IMR-90 (cell line): ENCODE data around the gene PAX8. TPM values are rescaled to one million over a fixed set of nuclear protein-coding genes. Genes with fewer than 3 reads are reported as not detected.

ENCODE experiments used
- ATAC-seq: fragments of 200-7000 bp; cut with Tn5 transposase; 2 replicates; pipeline ENCODE4 v1.9.1; 2020; ENCODE audit warnings: low read depth, mild to moderate bottlenecking, moderate library complexity
- BruUV-seq: library from RNA; stranded (reverse); fragments of 400-500 nt; replicated peaks from 2 replicates; lab custom pipeline; 2021; lab: Mats Ljungman, UMichigan
- CTCF ChIA-PET: fragments of 300-600 bp; formaldehyde crosslinking; extraction: SDS; loops from one replicate; lab custom pipeline; 2021; ENCODE audit warnings: antibody characterized with exemption; lab: Yijun Ruan, JAX
- POLR2A ChIA-PET: fragments of 300-600 bp; sonication (Branson Sonifier 250); formaldehyde crosslinking; loops from one replicate; lab custom pipeline; 2022; ENCODE audit warnings: antibody characterized with exemption; ENCODE audit not compliant: unreplicated experiment; lab: Charles Lee
- DNase-seq: peaks from one replicate; pipeline ENCODE4 v3.0.0; 2013
- H2AFZ ChIP-seq: replicated peaks from 2 replicates; pipeline ENCODE3; 2013; ENCODE audit warnings: low read length, mild to moderate bottlenecking; ENCODE audit not compliant: poor library complexity
- H2AK5ac ChIP-seq: 2 replicates; pipeline ENCODE4 v1.6.1; 2013; ENCODE audit warnings: low read depth, low read length, inconsistent platforms
- H2AK9ac ChIP-seq: replicated peaks from 2 replicates; pipeline ENCODE3; 2013; ENCODE audit warnings: mild to moderate bottlenecking, low read depth, low read length, moderate library complexity; ENCODE audit not compliant: poor library complexity
- H2BK120ac ChIP-seq: 2 replicates; pipeline ENCODE4 v1.6.1; 2013; ENCODE audit warnings: low read depth, low read length, inconsistent platforms
- H2BK15ac ChIP-seq: 3 replicates; pipeline ENCODE4 v1.6.1; 2013; ENCODE audit warnings: low read depth, low read length, inconsistent platforms
- H2BK20ac ChIP-seq: 2 replicates; pipeline ENCODE4 v1.6.1; 2013; ENCODE audit warnings: low read depth, mild to moderate bottlenecking, inconsistent platforms, low read length, moderate library complexity
- H2BK5ac ChIP-seq: 2 replicates; pipeline ENCODE4 v1.6.1; 2013; ENCODE audit warnings: mild to moderate bottlenecking, low read depth, low read length, inconsistent platforms; ENCODE audit not compliant: poor library complexity, severe bottlenecking
- H3K14ac ChIP-seq: replicated peaks from 2 replicates; pipeline ENCODE4 v1.6.1; 2013; ENCODE audit warnings: low read depth, low read length, inconsistent platforms
- H3K18ac ChIP-seq: 2 replicates; pipeline ENCODE4 v1.6.1; 2013; ENCODE audit warnings: low read depth, low read length, control low read depth
- H3K23ac ChIP-seq: 2 replicates; pipeline ENCODE4 v1.6.1; 2013; ENCODE audit warnings: low read depth, low read length, inconsistent platforms
- H3K27ac ChIP-seq: 2 replicates; pipeline ENCODE4 v1.5.1; 2013; ENCODE audit warnings: mild to moderate bottlenecking, control low read depth, low read length; ENCODE audit not compliant: insufficient read depth
- H3K27me3 ChIP-seq: 2 replicates; pipeline ENCODE4 v1.6.1; 2013; ENCODE audit warnings: low read length; ENCODE audit not compliant: control insufficient read depth, insufficient read depth
- H3K36me3 ChIP-seq: 2 replicates; pipeline ENCODE4 v1.6.1; 2013; ENCODE audit warnings: low read length, mixed read lengths; ENCODE audit not compliant: control insufficient read depth, insufficient read depth
- H3K4ac ChIP-seq: 2 replicates; pipeline ENCODE4 v1.6.1; 2013; ENCODE audit warnings: low read depth, low read length, inconsistent platforms
- H3K4me1 ChIP-seq: 2 replicates; pipeline ENCODE4 v1.6.1; 2013; ENCODE audit warnings: low read length, mixed read lengths; ENCODE audit not compliant: control insufficient read depth, insufficient read depth
- H3K4me2 ChIP-seq: 2 replicates; pipeline ENCODE4 v1.6.1; 2013; ENCODE audit warnings: low read depth, mild to moderate bottlenecking, control low read depth, low read length, moderate library complexity
- H3K4me3 ChIP-seq: 2 replicates; pipeline ENCODE4 v1.5.1; 2013; ENCODE audit warnings: low read depth, mild to moderate bottlenecking, control low read depth, low read length, moderate library complexity; ENCODE audit not compliant: insufficient read depth
- H3K56ac ChIP-seq: 2 replicates; pipeline ENCODE4 v1.6.1; 2013; ENCODE audit warnings: low read length, inconsistent platforms; ENCODE audit not compliant: insufficient read depth; ENCODE audit errors: extremely low read depth
- H3K79me1 ChIP-seq, 2 experiments: 2 replicates each; pipeline ENCODE4 v1.6.1; 2013; ENCODE audit warnings: low read length in 2 of 2, inconsistent platforms in 1 of 2, low read depth in 1 of 2
- H3K9ac ChIP-seq: 2 replicates; pipeline ENCODE4 v1.6.1; 2013; ENCODE audit warnings: low read depth, low read length, control low read depth
- H3K9me1 ChIP-seq: 2 replicates; pipeline ENCODE4 v1.6.1; 2013; ENCODE audit warnings: low read length, inconsistent platforms; ENCODE audit not compliant: insufficient read depth
- H3K9me3 ChIP-seq: 2 replicates; pipeline ENCODE4 v1.6.1; 2013; ENCODE audit warnings: low read length; ENCODE audit not compliant: control insufficient read depth, insufficient read depth
- H4K20me1 ChIP-seq: 2 replicates; pipeline ENCODE4 v1.6.1; 2013; ENCODE audit warnings: low read length, inconsistent platforms; ENCODE audit not compliant: insufficient read depth
- H4K5ac ChIP-seq: 2 replicates; pipeline ENCODE4 v1.6.1; 2013; ENCODE audit warnings: mild to moderate bottlenecking, low read depth, low read length, control low read depth
- H4K8ac ChIP-seq, 2 experiments: 2 replicates each; pipeline ENCODE4 v1.6.1; 2013; ENCODE audit warnings: low read depth in 2 of 2, low read length in 2 of 2, control low read depth in 1 of 2, inconsistent platforms in 1 of 2
- H4K91ac ChIP-seq: 2 replicates; pipeline ENCODE4 v1.6.1; 2013; ENCODE audit warnings: low read depth, low read length, inconsistent platforms; ENCODE audit not compliant: insufficient read depth
- BHLHE40 ChIP-seq: fragments of 150-350 bp; IDR thresholded peaks from 2 replicates; pipeline ENCODE4 v1.6.1; 2016; ENCODE audit warnings: mild to moderate bottlenecking, low read depth, low read length
- CEBPB ChIP-seq: IDR thresholded peaks from 2 replicates; pipeline ENCODE4 v1.6.1; 2012; ENCODE audit warnings: low read depth, low read length, improper control_type of control experiment
- CHD1 ChIP-seq: IDR thresholded peaks from 2 replicates; pipeline ENCODE4 v1.6.1; 2012; ENCODE audit warnings: low read depth, low read length, improper control_type of control experiment
- FOS ChIP-seq: fragments of 150-350 bp; IDR thresholded peaks from 2 replicates; pipeline ENCODE4 v1.6.1; 2016; ENCODE audit warnings: low read depth, low read length
- MAFK ChIP-seq: IDR thresholded peaks from 2 replicates; pipeline ENCODE4 v1.6.1; 2012; ENCODE audit warnings: low read depth, low read length, improper control_type of control experiment
- MAZ ChIP-seq: IDR thresholded peaks from 2 replicates; pipeline ENCODE4 v1.6.1; 2012; ENCODE audit warnings: low read depth, mild to moderate bottlenecking, low read length, improper control_type of control experiment, moderate library complexity, borderline replicate concordance
- MXI1 ChIP-seq: IDR thresholded peaks from 2 replicates; pipeline ENCODE4 v1.6.1; 2012; ENCODE audit warnings: low read depth, mild to moderate bottlenecking, low read length, moderate library complexity, borderline replicate concordance
- NFE2L2 ChIP-seq: fragments of 150-350 bp; IDR thresholded peaks from 2 replicates; pipeline ENCODE4 v1.6.1; 2016; ENCODE audit warnings: low read depth, mild to moderate bottlenecking, low read length
- POLR2A ChIP-seq: IDR thresholded peaks from 2 replicates; pipeline ENCODE4 v1.6.1; 2012; ENCODE audit warnings: mild to moderate bottlenecking, low read depth, low read length
- RAD21 ChIP-seq: IDR thresholded peaks from 2 replicates; pipeline ENCODE4 v1.6.1; 2012; ENCODE audit warnings: low read length, improper control_type of control experiment
- RCOR1 ChIP-seq: IDR thresholded peaks from 2 replicates; pipeline ENCODE4 v1.6.1; 2012; ENCODE audit warnings: mild to moderate bottlenecking, low read length, improper control_type of control experiment; ENCODE audit not compliant: insufficient replicate concordance
- RFX5 ChIP-seq: IDR thresholded peaks from 2 replicates; pipeline ENCODE4 v1.8.0; 2012; ENCODE audit warnings: low read depth, mild to moderate bottlenecking, low read length, moderate library complexity
- SMC3 ChIP-seq: fragments of 150-350 bp; IDR thresholded peaks from 2 replicates; pipeline ENCODE4 v1.6.1; 2016; ENCODE audit warnings: low read depth, mild to moderate bottlenecking, antibody characterized with exemption, low read length, moderate library complexity
- WGBS, 2 experiments: methylation state at CpG; one replicate each; pipeline versions ENCODE4 v1.1.5 to v1.1.7; 2013; ENCODE audit warnings: missing lambda C conversion rate in 2 of 2; ENCODE audit not compliant: insufficient read length in 1 of 2; ENCODE audit errors: extremely low coverage in 2 of 2; 5-methylcytosine and 5-hydroxymethylcytosine counted together
- dilution Hi-C: fragments of 300-500 bp; cut with HindIII; formaldehyde crosslinking; loops from one replicate; pipeline ENCODE4 v1.14.3; 2018; ENCODE audit warnings: low sequenced_read_pairs; ENCODE audit not compliant: unreplicated experiment
- in situ Hi-C: fragments of 300-500 bp; cut with MboI; formaldehyde crosslinking; loops from 3 replicates; pipeline ENCODE4 v1.14.3; 2019; ENCODE audit warnings: low sequenced_read_pairs, inconsistent platforms, mixed read lengths
- intact Hi-C: fragments of 100-400 bp; cut with micrococcal nuclease; formaldehyde crosslinking; loops from 2 replicates; pipeline ENCODE4 v1.10.0; 2022
- polyA plus RNA-seq, 3 experiments: library from polyadenylated mRNA; depleted of rRNA; stranded (reverse); fragments of >200 nt; gene quantifications; 2 replicates each; pipeline ENCODE4 v1.2.3, GENCODE V29; 2012; ENCODE audit warnings: low replicate concordance in 1 of 3
- total RNA-seq: library from RNA; depleted of rRNA; stranded (reverse); fragments of >200 nt; gene quantifications from 2 replicates; pipeline ENCODE4 v1.2.3, GENCODE V29; 2012
- TF ChIP-seq, protein P1 (sequence below): conservative IDR thresholded peaks from 2 replicates; pipeline ENCODE4 v1.5.1; 2012; ENCODE audit warnings: mild to moderate bottlenecking, low read depth, low read length, improper control_type of control experiment
- TF ChIP-seq, protein P2 (sequence below): fragments of 150-350 bp; IDR thresholded peaks from 2 replicates; pipeline ENCODE4 v1.6.1; 2016; ENCODE audit warnings: low read depth, mild to moderate bottlenecking, low read length, moderate library complexity, borderline replicate concordance
- TF ChIP-seq, protein P3 (sequence below): fragments of 150-350 bp; IDR thresholded peaks from 2 replicates; pipeline ENCODE4 v1.6.1; 2017; ENCODE audit warnings: mild to moderate bottlenecking, antibody characterized with exemption, low read length, low read depth

The PAX8 gene
- total and polyA plus RNA-seq, 2 of the 4 experiments (the other 2 are of a cell fraction): 0.18 to 1.5 TPM

DNA sequence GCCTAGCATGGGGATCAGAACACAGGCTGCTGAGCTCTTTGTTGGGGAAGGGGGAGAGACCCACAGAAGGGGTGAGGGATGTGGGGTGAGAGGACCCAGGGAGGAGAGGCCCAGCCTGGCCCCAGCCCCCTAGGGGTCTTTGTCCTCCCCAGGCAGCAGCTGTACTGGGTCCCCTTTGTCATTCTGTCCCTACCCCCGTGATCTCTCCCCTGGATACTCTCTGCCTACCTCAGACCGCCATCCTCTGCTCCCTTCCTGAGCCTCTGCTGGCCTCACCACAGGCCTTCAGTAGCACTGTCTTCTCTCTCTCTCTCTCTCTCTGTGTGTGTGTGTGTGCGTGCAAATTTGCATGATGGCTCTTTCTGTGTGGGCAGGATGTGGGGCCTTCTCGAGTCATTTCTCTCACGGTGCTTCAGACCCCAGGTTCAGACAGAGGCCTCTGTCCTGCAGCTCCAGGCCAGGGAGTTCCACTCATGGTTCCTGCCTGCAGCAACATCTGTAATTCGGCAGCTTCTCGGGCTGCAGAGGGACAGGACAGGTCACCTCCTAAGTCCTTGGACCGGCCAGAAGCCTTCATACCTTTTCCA is 103.6 kb downstream of the PAX8 start:
- POLR2A ChIA-PET: no interaction called here

More for the DNA sequence above, 103.6 kb downstream of the PAX8 start:
- Histone ChIP-seq H3K9ac (no peak overlapping the region), H3K9me3 (no peaks in the 10 kb centered on the region), H3K14ac (no peak overlapping the region), H4K8ac (no peak overlapping the region), H2AK9ac (no peak overlapping the region), H2BK15ac (no peak overlapping the region), H3K4ac (no peak overlapping the region), H2AFZ (no peak overlapping the region), H2AK5ac (no peak overlapping the region), H3K9me1 (no peaks in the 10 kb centered on the region), H3K56ac (no peak overlapping the region), H3K4me2 (no peak overlapping the region), H3K18ac (no peak overlapping the region), H3K36me3 (no peaks in the 10 kb centered on the region), H4K20me1 (no peaks in the 10 kb centered on the region), H4K5ac (no peak overlapping the region), H3K27ac (no peak overlapping the region), H3K79me1 (no peaks in the 10 kb centered on the region), H2BK120ac (no peak overlapping the region), H2BK5ac (no peak overlapping the region), H4K91ac (no peak overlapping the region), H3K4me1 (no peaks in the 10 kb centered on the region), H3K27me3 (peaks cover 23% of the 10 kb centered on the region), H3K4me3 (no peak overlapping the region), H2BK20ac (no peak overlapping the region), H3K23ac (no peak overlapping the region)
- dilution Hi-C loops: no loop called here
- no TSS peak for BruUV-seq
- intact Hi-C loops: no loop called here
- in situ Hi-C loops: no loop called here
- CTCF ChIA-PET: interaction anchor here (1.0 to 1.8 kb wide), 2 partner anchors 24 to 59 kb away, joined by 3 to 5 read pairs; no protein-coding TSS in a partner anchor
- DNase-seq (no peak), ATAC-seq (no peak)
- whole genome bisulfite sequencing, 2 experiments: 0% methylated on average over 1 of the region's 8 CpGs; no CpG with 5 or more reads in 1 of the 2 experiments
- TF ChIP-seq MAFK (no peak), MAZ (no peak), RFX5 (no peak), NFE2L2 (no peak), CHD1 (no peak), FOS (no peak), SMC3 (no peak), RAD21 (no peak), CEBPB (no peak), RCOR1 (no peak), BHLHE40 (no peak), MXI1 (no peak), POLR2A (no peak)
- TF ChIP-seq, protein P1, sequence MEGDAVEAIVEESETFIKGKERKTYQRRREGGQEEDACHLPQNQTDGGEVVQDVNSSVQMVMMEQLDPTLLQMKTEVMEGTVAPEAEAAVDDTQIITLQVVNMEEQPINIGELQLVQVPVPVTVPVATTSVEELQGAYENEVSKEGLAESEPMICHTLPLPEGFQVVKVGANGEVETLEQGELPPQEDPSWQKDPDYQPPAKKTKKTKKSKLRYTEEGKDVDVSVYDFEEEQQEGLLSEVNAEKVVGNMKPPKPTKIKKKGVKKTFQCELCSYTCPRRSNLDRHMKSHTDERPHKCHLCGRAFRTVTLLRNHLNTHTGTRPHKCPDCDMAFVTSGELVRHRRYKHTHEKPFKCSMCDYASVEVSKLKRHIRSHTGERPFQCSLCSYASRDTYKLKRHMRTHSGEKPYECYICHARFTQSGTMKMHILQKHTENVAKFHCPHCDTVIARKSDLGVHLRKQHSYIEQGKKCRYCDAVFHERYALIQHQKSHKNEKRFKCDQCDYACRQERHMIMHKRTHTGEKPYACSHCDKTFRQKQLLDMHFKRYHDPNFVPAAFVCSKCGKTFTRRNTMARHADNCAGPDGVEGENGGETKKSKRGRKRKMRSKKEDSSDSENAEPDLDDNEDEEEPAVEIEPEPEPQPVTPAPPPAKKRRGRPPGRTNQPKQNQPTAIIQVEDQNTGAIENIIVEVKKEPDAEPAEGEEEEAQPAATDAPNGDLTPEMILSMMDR: no peak
- TF ChIP-seq, protein P2, sequence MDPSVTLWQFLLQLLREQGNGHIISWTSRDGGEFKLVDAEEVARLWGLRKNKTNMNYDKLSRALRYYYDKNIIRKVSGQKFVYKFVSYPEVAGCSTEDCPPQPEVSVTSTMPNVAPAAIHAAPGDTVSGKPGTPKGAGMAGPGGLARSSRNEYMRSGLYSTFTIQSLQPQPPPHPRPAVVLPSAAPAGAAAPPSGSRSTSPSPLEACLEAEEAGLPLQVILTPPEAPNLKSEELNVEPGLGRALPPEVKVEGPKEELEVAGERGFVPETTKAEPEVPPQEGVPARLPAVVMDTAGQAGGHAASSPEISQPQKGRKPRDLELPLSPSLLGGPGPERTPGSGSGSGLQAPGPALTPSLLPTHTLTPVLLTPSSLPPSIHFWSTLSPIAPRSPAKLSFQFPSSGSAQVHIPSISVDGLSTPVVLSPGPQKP: no peak
- TF ChIP-seq, protein P3, sequence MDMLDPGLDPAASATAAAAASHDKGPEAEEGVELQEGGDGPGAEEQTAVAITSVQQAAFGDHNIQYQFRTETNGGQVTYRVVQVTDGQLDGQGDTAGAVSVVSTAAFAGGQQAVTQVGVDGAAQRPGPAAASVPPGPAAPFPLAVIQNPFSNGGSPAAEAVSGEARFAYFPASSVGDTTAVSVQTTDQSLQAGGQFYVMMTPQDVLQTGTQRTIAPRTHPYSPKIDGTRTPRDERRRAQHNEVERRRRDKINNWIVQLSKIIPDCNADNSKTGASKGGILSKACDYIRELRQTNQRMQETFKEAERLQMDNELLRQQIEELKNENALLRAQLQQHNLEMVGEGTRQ: no peak
